ENCODE results near the gene KCNK10. TPM values are rescaled to one million over a fixed set of nuclear protein-coding genes. Genes with fewer than 3 reads are reported as not detected.

Gene KCNK10
- total RNA-seq, 4 donors from 2014 or later = 0.04 to 0.08 TPM; not detected in 2

DNA sequence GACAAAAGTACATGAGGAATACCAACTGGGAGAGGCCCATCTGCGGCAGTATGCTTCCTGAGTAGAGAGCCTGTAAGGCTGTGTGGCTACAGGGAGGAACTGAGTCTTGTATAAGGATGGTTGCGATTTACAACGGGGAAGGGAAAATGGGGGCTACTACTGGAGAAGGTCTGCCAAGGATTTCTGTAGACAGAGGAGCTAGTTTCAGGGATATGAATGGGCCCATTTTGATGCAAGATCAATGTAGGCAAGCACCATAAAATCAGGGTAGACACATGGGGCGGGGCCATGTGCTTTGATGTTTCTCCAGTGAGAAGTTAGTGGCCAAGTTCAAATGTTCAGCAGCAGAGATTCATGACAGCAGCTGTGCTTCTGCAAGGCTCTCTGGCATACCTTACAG, 168.7 kb downstream of the KCNK10 start:
- DNase-seq (ENCODE audit: low spot score in 2 of 2) = no peak
- 68% methylated on average over 4 of the region's 4 CpGs for WGBS
- no peak overlapping the region for H3K27ac ChIP-seq
- H3K27me3 ChIP-seq = peaks cover 3% of the 10 kb centered on the region
- no peaks in the 10 kb centered on the region for H3K36me3 ChIP-seq
- H3K4me3 ChIP-seq = no peak overlapping the region
- TF ChIP-seq POLR2AphosphoS5 (IDR thresholded peaks at IDR 0.05) (no peak), EP300 (IDR thresholded peaks at IDR 0.05) (no peak), POLR2A (IDR thresholded peaks at IDR 0.05) (no peak)
- TF ChIP-seq, protein P1, sequence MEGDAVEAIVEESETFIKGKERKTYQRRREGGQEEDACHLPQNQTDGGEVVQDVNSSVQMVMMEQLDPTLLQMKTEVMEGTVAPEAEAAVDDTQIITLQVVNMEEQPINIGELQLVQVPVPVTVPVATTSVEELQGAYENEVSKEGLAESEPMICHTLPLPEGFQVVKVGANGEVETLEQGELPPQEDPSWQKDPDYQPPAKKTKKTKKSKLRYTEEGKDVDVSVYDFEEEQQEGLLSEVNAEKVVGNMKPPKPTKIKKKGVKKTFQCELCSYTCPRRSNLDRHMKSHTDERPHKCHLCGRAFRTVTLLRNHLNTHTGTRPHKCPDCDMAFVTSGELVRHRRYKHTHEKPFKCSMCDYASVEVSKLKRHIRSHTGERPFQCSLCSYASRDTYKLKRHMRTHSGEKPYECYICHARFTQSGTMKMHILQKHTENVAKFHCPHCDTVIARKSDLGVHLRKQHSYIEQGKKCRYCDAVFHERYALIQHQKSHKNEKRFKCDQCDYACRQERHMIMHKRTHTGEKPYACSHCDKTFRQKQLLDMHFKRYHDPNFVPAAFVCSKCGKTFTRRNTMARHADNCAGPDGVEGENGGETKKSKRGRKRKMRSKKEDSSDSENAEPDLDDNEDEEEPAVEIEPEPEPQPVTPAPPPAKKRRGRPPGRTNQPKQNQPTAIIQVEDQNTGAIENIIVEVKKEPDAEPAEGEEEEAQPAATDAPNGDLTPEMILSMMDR (IDR thresholded peaks at IDR 0.05) = no peak
- H3K4me1 ChIP-seq = no peaks in the 10 kb centered on the region
- no peaks in the 10 kb centered on the region for H3K9me3 ChIP-seq

DNA sequence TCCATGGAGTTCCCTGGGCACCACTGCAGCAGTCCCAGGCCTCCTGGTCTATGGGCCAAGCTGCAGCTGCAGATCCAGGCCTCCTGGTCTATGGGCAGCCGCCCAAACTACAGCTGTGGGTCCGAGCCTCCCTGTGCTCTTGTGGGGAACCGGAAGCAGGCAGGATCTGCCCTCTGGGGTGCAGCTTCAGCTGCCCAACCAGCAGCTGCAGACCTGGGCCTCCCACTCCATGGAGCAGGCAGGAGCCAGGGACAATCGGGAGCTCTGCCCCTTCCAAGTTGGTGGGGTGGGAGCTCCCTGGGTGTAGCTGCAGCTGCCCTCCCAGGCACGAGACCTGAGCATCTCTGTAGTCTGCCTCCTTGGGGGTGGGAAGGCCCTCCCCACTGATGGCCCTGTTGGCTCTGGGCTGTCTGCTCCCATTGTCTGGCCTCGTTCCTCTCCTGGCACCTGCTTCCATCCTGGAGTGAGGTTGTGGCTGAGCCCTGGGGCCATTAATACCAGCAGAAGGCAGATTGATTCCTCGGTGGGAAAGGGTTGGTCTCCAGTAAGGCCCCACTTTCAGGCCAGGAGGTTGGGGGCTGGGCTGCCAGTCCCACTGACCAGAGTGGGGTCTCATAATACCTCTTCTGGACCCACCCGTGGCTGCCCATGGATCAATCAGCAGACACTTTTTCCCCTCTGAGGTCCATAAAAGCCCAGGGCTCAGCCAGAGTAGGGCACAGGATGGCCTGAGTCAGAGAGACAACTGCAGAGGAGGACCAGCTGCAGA, 176.0 kb downstream of the KCNK10 start:
- no peaks in the 10 kb centered on the region for H3K9me3 ChIP-seq
- H3K4me3 ChIP-seq = no peak overlapping the region
- no peak for DNase-seq (ENCODE audit: low spot score in 2 of 2)
- H3K4me1 ChIP-seq = no peaks in the 10 kb centered on the region
- H3K27ac ChIP-seq = no peak overlapping the region
- H3K36me3 ChIP-seq = no peaks in the 10 kb centered on the region
- no peaks in the 10 kb centered on the region for H3K27me3 ChIP-seq
- TF ChIP-seq, protein P1 (IDR thresholded peaks at IDR 0.05) = no peak
- TF ChIP-seq POLR2AphosphoS5 (IDR thresholded peaks at IDR 0.05) (no peak), POLR2A (IDR thresholded peaks at IDR 0.05) (no peak), EP300 (IDR thresholded peaks at IDR 0.05) (no peak)
- WGBS = 77% methylated on average over 3 of the region's 8 CpGs

DNA sequence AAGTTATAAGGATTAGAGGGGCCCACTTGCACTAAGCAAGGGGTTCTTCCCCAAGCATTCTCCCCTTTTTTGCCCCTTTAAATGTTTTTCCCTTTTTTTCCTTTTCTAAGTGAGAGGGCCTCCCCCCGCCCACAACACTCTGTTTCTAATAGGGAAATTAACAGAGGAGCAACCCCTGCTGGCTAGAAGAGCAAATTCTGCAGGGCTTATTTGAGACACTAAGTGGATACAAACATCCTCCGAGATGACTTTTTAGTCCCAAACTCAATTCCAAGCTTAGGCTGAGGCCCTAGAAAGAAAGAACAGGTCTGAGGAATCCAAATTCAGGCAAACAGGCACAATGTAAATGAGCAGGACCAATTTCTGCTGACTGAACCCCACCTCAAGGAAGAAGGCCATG, 179.3 kb downstream of the KCNK10 start:
- TF ChIP-seq EP300 (IDR thresholded peaks at IDR 0.05) = no peak
- TF ChIP-seq, protein P1 (IDR thresholded peaks at IDR 0.05) = no peak
- 79% methylated on average over 2 of the region's 2 CpGs for WGBS
- no peak for DNase-seq (ENCODE audit: low spot score in 2 of 2)

DNA sequence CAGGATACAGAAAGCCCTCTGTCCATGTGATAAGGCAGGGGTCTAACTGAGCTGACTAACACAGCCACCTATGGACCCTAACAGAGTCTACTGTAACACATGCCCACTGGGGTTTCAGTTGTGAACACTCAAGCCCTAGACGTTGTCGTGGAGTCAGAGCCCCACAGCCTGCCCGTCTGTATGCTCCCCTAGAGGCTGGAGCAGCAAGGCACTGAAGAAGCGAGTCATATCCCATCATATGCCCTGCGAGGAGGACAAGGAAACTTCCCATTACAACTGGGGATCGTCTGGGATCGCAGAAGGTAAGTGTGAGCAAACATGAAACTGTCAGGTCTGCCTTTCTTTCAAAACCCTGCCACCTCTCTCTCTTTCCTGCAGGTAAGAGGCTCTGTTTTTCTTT, 180.1 kb downstream of the KCNK10 start:
- H3K27ac ChIP-seq = no peak overlapping the region
- H3K36me3 ChIP-seq = no peaks in the 10 kb centered on the region
- TF ChIP-seq EP300 (IDR thresholded peaks at IDR 0.05) (no peak), POLR2AphosphoS5 (IDR thresholded peaks at IDR 0.05) (no peak), POLR2A (IDR thresholded peaks at IDR 0.05) (no peak)
- TF ChIP-seq, protein P1 (IDR thresholded peaks at IDR 0.05) = no peak
- no peaks in the 10 kb centered on the region for H3K9me3 ChIP-seq
- no peaks in the 10 kb centered on the region for H3K4me1 ChIP-seq
- no peak for DNase-seq (ENCODE audit: low spot score in 2 of 2)
- H3K27me3 ChIP-seq = no peaks in the 10 kb centered on the region
- 68% methylated on average over 7 of the region's 7 CpGs for WGBS
- H3K4me3 ChIP-seq = no peak overlapping the region

More for the DNA sequence above, 179.3 kb downstream of the KCNK10 start:
- Histone ChIP-seq H3K9me3 (no peaks in the 10 kb centered on the region), H3K4me1 (no peaks in the 10 kb centered on the region), H3K4me3 (no peak overlapping the region), H3K27me3 (no peaks in the 10 kb centered on the region), H3K27ac (no peak overlapping the region), H3K36me3 (no peaks in the 10 kb centered on the region)

DNA sequence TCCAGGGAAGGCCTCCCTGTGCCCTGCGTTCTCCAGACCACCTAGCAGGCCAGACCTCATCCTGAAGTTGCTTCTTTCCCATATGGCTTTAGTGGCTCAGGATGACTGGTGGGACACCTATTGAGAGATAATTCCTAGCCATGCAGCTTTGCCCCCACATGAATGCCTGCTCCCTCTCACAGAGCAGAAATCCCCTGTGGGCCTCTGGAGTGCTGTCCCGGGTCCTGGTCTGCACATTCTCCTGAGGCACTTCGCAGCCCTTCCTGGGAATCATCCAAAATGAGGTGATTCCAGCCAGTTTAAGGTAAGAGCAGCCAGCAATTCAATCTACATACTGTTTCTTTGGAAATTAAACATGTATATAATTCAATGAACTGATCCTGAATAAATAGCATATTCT, 182.2 kb downstream of the KCNK10 start:
- Histone ChIP-seq H3K27me3 (no peaks in the 10 kb centered on the region), H3K36me3 (no peaks in the 10 kb centered on the region), H3K4me1 (no peaks in the 10 kb centered on the region), H3K4me3 (no peak overlapping the region), H3K27ac (no peak overlapping the region), H3K9me3 (no peaks in the 10 kb centered on the region)
- TF ChIP-seq POLR2AphosphoS5 (IDR thresholded peaks at IDR 0.05) (no peak), POLR2A (IDR thresholded peaks at IDR 0.05) (no peak), EP300 (IDR thresholded peaks at IDR 0.05) (no peak)
- TF ChIP-seq, protein P1 (IDR thresholded peaks at IDR 0.05) = no peak
- WGBS = 66% methylated on average over 3 of the region's 3 CpGs
- no peak for DNase-seq (ENCODE audit: low spot score in 2 of 2)

All from suprapubic skin (tissue), 4 donors.